ENCODE results near the gene GPRC5C. TPM values are rescaled to one million over a fixed set of nuclear protein-coding genes. Genes with fewer than 3 reads are reported as not detected.

Gene GPRC5C
- total RNA-seq, 2 experiments from 2014 or later: 0.68 to 1.2 TPM

DNA sequence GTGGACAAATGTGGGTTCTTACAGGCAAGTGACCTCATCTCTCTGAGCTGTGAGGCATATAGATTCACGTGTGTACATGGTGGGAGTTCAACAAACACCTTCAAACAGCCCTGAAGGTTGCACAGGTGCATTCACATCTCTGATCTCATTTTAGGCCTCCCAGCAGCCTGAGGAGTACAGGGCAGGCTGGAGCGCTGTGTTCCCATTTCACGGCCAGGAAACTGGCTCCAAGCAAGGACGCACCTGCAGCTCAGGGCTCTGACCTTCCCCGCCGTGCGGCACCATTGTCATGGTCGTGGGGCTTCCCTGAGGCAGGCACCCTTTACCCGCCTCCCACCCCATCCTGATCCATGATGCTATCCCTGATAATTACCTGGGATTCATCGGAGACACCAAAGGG, 29.7 kb downstream of the GPRC5C start:
- peaks cover 7% of the 10 kb centered on the region for H3K27me3 Mint-ChIP-seq
- H3K36me3 Mint-ChIP-seq (ENCODE audit: low read depth): no peaks in the 10 kb centered on the region
- ChIA-PET CTCF (interaction anchor here (0.7 to 11.8 kb wide), 4 partner anchors 11 to 94 kb away, joined by 3 to 128 read pairs (median 4); partner anchors contain the start of gene GPR142), POLR2A (no interaction called here)
- DNase-seq: no peak
- peaks cover 31% of the 10 kb centered on the region for H3K4me1 Mint-ChIP-seq
- H3K9me3 Mint-ChIP-seq: no peaks in the 10 kb centered on the region
- peak overlapping the region; percentile 68 for H3K27ac Mint-ChIP-seq
- H3K4me3 Mint-ChIP-seq: no peak overlapping the region

DNA sequence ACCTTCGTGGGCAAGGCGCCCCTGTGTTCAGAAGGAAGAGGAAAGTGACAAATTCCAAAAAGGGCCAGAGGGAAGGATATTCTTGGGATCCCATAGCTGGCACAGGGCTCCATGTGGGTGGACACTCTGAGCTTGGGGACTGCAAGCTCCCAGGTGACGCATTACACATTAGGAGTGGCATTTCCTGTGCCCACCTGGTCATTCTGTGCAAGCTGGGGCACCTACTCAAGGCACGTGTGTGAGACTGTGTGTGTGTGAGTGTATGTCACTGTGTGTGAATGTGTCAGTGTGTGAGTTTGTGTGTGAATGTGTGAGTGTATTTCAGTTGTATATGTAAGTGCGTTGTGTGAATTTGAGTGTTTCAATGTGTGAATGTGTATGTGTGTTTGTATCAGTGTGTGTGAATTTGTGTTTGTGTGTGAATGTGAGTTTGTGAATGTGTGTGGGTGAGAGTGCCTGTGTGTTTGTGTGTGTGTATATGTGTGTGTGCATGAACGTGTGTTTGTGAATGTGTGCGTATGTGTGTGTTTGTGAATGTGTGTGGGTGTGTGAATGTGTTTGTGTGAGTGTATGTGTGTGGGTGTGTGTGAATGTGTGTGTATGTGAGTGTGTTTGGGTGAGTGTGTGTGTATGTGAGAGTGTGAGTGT, 33.0 kb downstream of the GPRC5C start:
- no peak overlapping the region for H3K27ac Mint-ChIP-seq

DNA sequence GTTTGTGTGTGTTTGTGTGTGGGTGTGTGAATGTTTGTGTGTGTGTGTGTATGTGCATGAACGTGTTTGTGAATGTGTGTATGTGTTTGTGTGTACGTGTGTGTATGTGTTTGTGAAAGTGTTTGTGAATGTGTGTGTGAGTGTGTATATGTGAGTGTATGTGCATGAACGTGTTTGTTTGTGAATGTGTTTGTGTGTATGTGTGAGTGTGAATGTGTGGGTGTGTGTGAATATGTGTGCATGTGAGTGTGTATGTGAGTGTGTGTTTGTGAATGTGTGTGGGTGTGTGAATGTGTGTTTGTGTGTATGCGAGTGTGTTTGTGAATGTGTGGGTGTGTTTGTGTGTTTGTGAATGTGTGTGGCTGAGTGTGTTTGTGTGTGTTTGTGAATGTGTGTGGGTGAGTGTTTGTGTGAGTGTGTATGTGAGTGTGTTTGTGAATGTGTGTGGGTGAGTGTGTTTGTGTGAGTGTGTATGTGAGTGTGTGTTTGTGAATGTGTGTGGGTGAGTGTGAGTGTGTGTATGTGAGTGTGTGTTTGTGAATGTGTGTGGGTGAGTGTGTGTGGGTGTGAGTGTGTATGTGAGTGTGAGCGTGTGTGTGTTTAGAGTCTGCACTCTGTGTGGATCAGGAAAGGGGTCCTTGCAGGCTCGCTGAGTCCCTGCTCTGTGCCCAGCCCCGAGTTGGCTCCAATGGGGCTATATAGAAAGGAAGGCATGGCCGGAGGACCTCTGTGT, 33.7 kb downstream of the GPRC5C start:
- no peak for DNase-seq
- ChIA-PET CTCF (interaction anchor here (1.0 to 1.3 kb wide), 5 partner anchors 9 to 272 kb away, joined by 3 to 6 read pairs (median 4); partner anchors contain the start of gene RAB37), POLR2A (interaction anchor here (1.1 to 1.3 kb wide), 2 partner anchors 14 to 273 kb away, joined by 3 to 5 read pairs; no protein-coding TSS in a partner anchor)
- no peaks in the 10 kb centered on the region for H3K9me3 Mint-ChIP-seq
- H3K27me3 Mint-ChIP-seq: no peaks in the 10 kb centered on the region
- no peak overlapping the region for H3K27ac Mint-ChIP-seq
- peaks cover 20% of the 10 kb centered on the region for H3K36me3 Mint-ChIP-seq (ENCODE audit: low read depth)
- H3K4me1 Mint-ChIP-seq: peaks cover 34% of the 10 kb centered on the region
- H3K4me3 Mint-ChIP-seq: no peak overlapping the region

More for the DNA sequence above, 33.0 kb downstream of the GPRC5C start:
- no peak for DNase-seq
- Mint-ChIP-seq H3K36me3 (ENCODE audit: low read depth) (peaks cover 14% of the 10 kb centered on the region), H3K27me3 (no peaks in the 10 kb centered on the region), H3K9me3 (no peaks in the 10 kb centered on the region), H3K4me3 (no peak overlapping the region), H3K4me1 (peaks cover 33% of the 10 kb centered on the region)
- POLR2A ChIA-PET: interaction anchor here (1.3 to 1.4 kb wide), 2 partner anchors 27 to 182 kb away, joined by 3 to 4 read pairs; no protein-coding TSS in a partner anchor
- CTCF ChIA-PET: interaction anchor here (1.1 to 1.2 kb wide), 2 partner anchors 11 to 164 kb away, joined by 3 to 4 read pairs; no protein-coding TSS in a partner anchor

DNA sequence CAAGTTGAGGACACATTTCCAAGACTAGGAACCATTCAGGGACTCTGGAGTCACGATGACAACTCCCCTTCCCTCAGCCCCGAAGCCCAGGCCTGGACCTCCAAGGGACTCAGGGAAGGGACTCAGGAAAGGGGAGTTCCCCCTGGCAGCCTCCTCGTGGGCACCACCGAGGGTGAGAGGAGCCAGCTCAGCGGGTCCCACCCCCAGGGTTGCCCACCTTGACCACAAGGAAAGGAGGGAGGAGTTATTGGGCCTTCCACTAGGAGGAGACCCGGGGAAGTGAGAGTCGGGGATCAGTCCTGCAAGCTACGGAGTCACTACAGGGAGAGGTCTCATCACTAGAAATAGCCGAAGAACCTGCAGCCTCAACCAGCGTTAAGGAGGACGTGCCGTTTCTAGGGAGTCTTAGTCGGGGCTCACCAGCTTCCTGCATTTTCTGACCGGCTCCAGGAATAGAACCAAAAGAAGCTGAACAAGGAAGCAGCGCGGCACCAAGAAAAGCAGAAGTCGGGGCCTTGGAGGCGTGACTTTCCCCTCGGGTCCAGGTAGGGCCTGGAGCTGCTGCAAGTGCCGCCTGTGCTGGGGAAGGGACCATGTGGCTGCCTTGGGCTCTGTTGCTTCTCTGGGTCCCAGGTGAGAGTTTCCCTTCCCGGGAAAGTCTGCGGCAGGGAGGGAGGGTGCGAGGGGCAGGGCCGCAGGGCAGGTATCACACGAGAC, 34.4 kb downstream of the GPRC5C start, which contains the start of gene CD300A:
TSS of gene CD300A (plus strand) at position 524 of the 717 bp plus-strand sequence. CDS start at position 594, 70 bp downstream.
- ChIA-PET POLR2A (interaction anchor here (0.8 to 1.3 kb wide), 4 partner anchors 13 to 272 kb away, joined by 3 to 5 read pairs (median 3); no protein-coding TSS in a partner anchor), CTCF (interaction anchor here (1.0 to 1.3 kb wide), 5 partner anchors 9 to 271 kb away, joined by 3 to 6 read pairs (median 4); partner anchors contain the start of gene RAB37)
- no peak within 1 kb of the TSS for H3K4me3 Mint-ChIP-seq
- DNase-seq: peak; percentile 42
- peaks cover 24% of the 10 kb centered on the region for H3K36me3 Mint-ChIP-seq (ENCODE audit: low read depth)
- H3K27me3 Mint-ChIP-seq: no peaks in the 10 kb centered on the region
- H3K4me1 Mint-ChIP-seq: peaks cover 37% of the 10 kb centered on the region
- H3K27ac Mint-ChIP-seq: peak within 1 kb of the TSS; percentile 88
- no peaks in the 10 kb centered on the region for H3K9me3 Mint-ChIP-seq

DNA sequence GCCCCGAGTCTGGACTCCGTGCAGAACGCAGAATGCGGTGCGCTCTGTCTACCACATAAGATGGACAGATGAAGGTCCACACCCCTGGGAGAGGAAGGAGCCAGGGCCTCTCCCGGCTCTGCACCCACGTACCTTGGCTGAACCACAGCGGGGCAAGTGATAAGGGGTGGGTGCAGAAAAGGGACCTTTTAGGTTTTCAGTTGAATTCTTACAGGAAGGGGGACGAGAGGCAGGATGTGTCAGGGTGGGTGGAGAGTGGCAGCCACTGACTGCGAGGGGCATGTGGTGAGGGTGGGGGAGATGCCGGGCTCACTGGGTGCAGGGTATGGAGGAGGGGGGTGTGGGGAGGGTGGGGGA, 34.9 kb downstream of the GPRC5C start:
- Mint-ChIP-seq H3K27me3 (no peaks in the 10 kb centered on the region), H3K4me3 (no peak overlapping the region), H3K9me3 (no peaks in the 10 kb centered on the region), H3K27ac (no peak overlapping the region), H3K36me3 (ENCODE audit: low read depth) (peaks cover 30% of the 10 kb centered on the region), H3K4me1 (peaks cover 36% of the 10 kb centered on the region)
- ChIA-PET POLR2A (interaction anchor here (0.8 to 1.3 kb wide), 4 partner anchors 13 to 272 kb away, joined by 3 to 5 read pairs (median 3); no protein-coding TSS in a partner anchor), CTCF (interaction anchor here (1.1 to 1.3 kb wide), 4 partner anchors 10 to 114 kb away, joined by 3 to 6 read pairs (median 4); no protein-coding TSS in a partner anchor)
- peak; percentile 45 for DNase-seq

DNA sequence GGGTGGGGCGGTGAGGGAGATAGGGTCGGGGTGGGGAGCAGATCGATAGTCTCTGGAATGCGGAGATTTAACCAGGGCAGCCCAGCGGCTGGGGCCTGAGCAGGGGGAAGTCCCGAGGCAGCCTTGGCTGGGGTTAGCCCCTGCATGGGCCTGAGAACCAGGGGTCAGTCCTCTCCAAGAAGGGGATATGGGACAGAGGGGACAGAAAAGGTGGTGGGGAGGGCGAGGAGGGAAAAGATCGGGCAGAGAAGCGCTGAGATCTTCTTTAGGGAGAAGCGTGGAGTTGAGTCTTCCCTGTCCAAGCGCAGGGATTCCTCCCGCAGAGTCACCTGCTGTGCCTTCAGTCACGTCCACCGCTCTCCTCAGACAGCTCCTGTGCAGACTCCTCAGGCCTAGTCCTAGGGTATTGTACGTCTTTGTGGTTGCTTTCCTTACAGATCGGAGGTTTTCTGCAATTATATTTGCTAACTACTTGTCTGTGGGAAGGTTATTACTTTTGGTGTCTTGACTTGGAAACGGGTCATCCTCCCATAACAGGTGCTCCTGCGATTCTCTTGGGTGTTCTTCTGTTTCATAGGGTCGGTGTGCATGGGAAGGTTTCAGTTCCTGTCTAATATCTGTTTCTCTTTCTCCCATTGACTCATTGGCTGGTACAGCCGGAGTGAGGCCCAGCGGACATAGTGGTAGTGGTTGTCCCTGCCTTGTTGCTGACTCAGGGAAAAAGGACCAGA, 35.5 kb downstream of the GPRC5C start:
- POLR2A ChIA-PET: interaction anchor here (1.1 to 1.2 kb wide), 2 partner anchors 16 to 88 kb away, joined by 3 to 4 read pairs; no protein-coding TSS in a partner anchor
- peaks cover 38% of the 10 kb centered on the region for H3K4me1 Mint-ChIP-seq
- H3K27ac Mint-ChIP-seq: peak overlapping the region; percentile 88
- peaks cover 34% of the 10 kb centered on the region for H3K36me3 Mint-ChIP-seq (ENCODE audit: low read depth)
- CTCF ChIA-PET: interaction anchor here (1.0 to 1.9 kb wide), 2 partner anchors 9 to 258 kb away, joined by 3 to 7 read pairs; no protein-coding TSS in a partner anchor
- DNase-seq: peak; percentile 48
- H3K4me3 Mint-ChIP-seq: no peak overlapping the region
- H3K27me3 Mint-ChIP-seq: no peaks in the 10 kb centered on the region
- no peaks in the 10 kb centered on the region for H3K9me3 Mint-ChIP-seq

DNA sequence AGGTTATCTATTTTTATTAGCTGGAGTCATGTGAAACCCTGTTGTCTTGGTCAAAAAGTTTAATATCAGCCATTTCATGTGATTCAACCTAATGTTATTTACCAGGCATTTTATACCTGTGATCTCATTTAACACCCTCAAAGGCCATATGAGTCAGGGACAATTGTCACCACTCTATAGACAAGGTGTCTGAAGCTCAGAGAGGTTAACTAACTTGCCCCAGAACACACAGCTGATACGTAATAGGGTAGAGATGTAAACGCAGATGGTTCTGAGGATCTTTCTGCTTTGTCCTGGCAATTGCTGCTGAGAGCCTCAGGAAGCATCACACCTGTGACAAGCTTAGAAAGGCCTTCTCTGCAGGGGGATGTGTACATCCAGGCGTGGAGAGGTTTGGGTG, 39.5 kb downstream of the GPRC5C start:
- H3K36me3 Mint-ChIP-seq (ENCODE audit: low read depth): peaks cover 73% of the 10 kb centered on the region
- H3K4me3 Mint-ChIP-seq: peak overlapping the region; percentile 12
- peaks cover 65% of the 10 kb centered on the region for H3K4me1 Mint-ChIP-seq
- H3K27ac Mint-ChIP-seq: peak overlapping the region; percentile 1
- no peaks in the 10 kb centered on the region for H3K27me3 Mint-ChIP-seq
- CTCF ChIA-PET: interaction anchor here (1.1 to 2.0 kb wide), 3 partner anchors 14 to 103 kb away, joined by 3 to 9 read pairs (median 4); no protein-coding TSS in a partner anchor
- peaks cover 16% of the 10 kb centered on the region for H3K9me3 Mint-ChIP-seq
- no peak for DNase-seq
- POLR2A ChIA-PET: no interaction called here

DNA sequence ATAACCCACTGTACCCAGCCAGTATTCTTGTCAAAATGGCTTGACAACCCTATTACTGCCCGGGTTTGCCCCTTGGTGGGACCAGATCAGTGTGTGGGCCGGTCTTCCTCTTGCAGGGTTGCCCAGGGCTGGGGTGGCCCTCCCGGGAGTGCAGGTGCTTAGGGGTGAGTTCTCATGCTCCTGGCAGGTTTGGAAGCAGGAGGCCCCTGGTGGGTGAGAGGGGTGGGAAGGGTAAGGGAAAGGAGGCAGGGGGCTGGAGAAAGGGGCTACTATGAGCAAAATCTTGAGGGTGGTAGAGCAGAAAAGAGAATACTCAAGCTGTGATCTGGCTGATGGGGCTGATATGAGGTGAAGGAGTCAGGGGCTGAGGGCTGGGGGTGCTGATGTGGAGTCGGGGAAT, 41.0 kb downstream of the GPRC5C start:
- Mint-ChIP-seq H3K4me1 (peaks cover 67% of the 10 kb centered on the region), H3K36me3 (ENCODE audit: low read depth) (peaks cover 76% of the 10 kb centered on the region), H3K4me3 (no peak overlapping the region), H3K9me3 (peaks cover 18% of the 10 kb centered on the region), H3K27ac (no peak overlapping the region), H3K27me3 (no peaks in the 10 kb centered on the region)
- ChIA-PET POLR2A (interaction anchor here (1.1 kb wide), 1 partner anchor 9 kb away, joined by 3 read pairs; no protein-coding TSS in a partner anchor), CTCF (interaction anchor here (1.0 to 2.0 kb wide), 4 partner anchors 16 to 94 kb away, joined by 3 to 9 read pairs (median 4); no protein-coding TSS in a partner anchor)
- DNase-seq: no peak

DNA sequence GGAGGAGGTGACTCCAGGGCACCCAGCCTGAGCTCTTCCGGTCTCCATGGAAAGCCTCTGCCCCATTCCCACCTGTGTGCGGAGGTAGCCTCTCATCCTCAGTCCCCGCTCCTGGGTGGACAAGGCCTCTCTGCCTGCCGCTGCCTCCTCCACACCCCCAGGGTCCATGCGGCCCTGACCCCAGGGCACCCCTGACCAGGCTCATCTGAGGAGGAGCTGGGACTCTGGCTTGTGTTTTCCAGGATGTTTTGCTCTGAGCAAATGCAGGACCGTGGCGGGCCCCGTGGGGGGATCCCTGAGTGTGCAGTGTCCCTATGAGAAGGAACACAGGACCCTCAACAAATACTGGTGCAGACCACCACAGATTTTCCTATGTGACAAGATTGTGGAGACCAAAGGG, 41.4 kb downstream of the GPRC5C start:
- Mint-ChIP-seq H3K27me3 (no peaks in the 10 kb centered on the region), H3K4me1 (peaks cover 71% of the 10 kb centered on the region), H3K27ac (no peak overlapping the region), H3K36me3 (ENCODE audit: low read depth) (peaks cover 80% of the 10 kb centered on the region), H3K4me3 (no peak overlapping the region), H3K9me3 (peaks cover 18% of the 10 kb centered on the region)
- DNase-seq: no peak
- ChIA-PET POLR2A (no interaction called here), CTCF (interaction anchor here (0.5 to 2.0 kb wide), 4 partner anchors 16 to 94 kb away, joined by 3 to 9 read pairs (median 3); no protein-coding TSS in a partner anchor)

DNA sequence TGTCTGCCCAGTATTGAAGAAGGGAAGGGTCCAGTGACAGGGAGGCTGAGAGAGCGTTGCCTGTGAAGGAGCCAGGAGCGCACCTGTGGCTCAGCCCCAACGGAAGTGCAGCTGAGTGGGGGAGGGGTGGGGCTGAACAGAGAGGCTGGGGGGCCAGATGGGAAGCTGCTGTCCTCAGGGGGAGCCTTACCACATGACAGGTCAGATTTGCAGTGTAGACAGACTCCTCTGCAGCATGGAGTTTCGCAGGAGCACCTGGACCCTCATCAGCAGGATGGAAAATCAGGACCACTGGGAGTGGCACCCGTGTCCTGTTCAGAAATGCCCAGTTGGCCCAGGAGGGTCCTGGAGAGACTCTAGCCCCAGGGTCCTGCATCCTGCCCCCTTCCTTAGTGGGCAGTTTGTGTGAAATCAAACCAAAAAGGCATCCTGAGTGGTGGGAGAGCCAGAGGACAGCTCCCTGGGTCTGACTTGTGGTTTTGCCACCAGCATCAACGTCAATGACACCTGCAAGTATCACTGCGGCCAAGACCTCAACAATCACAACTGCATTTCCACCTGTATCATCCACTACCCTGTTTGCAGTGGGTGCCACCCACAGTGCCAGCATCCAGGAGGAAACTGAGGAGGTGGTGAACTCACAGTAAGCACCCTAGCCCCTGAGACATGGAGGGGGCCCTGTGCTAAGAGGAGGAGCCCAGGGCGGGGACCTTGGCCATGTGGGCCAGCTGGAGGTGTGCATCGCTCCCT, 42.3 kb downstream of the GPRC5C start:
- DNase-seq: no peak
- Mint-ChIP-seq H3K36me3 (ENCODE audit: low read depth) (peaks cover 85% of the 10 kb centered on the region), H3K27me3 (no peaks in the 10 kb centered on the region), H3K27ac (no peak overlapping the region), H3K4me1 (peaks cover 75% of the 10 kb centered on the region), H3K4me3 (peak overlapping the region; percentile 13), H3K9me3 (peaks cover 18% of the 10 kb centered on the region)
- ChIA-PET CTCF (interaction anchor here (0.5 kb wide), 1 partner anchor 21 kb away, joined by 3 read pairs; no protein-coding TSS in a partner anchor), POLR2A (no interaction called here)

DNA sequence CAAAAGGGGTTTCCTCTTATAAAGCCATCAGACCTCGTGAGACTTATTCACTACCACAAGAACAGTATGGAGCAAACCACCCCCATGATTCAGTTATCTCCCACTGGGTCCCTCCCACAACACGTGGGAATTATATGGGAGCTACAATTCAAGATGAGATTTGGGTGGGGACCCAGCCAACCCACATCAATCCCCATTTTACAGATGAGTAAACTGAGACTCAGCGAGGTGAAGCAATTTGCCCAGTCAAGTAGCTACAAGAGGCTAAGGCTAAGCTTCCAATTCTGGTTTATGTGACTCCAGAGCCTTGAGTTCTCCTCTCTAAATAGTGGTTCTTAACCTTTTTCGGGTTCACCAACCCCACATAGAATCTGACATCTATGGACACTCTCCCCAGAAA, 43.3 kb downstream of the GPRC5C start:
- H3K9me3 Mint-ChIP-seq: peaks cover 18% of the 10 kb centered on the region
- POLR2A ChIA-PET: interaction anchor here (1.4 kb wide), 1 partner anchor 9 kb away, joined by 3 read pairs; no protein-coding TSS in a partner anchor
- H3K4me3 Mint-ChIP-seq: no peak overlapping the region
- H3K36me3 Mint-ChIP-seq (ENCODE audit: low read depth): peaks cover 90% of the 10 kb centered on the region
- peaks cover 76% of the 10 kb centered on the region for H3K4me1 Mint-ChIP-seq
- DNase-seq: no peak
- CTCF ChIA-PET: no interaction called here
- H3K27me3 Mint-ChIP-seq: no peaks in the 10 kb centered on the region
- no peak overlapping the region for H3K27ac Mint-ChIP-seq
